ENCODE results near the gene MBD3L5. TPM values are rescaled to one million over a fixed set of nuclear protein-coding genes. Genes with fewer than 3 reads are reported as not detected.
"Not testable (repeated sequence)": the region's sequence is repeated elsewhere in the genome, so short reads cannot be mapped to it uniquely, and the experiment has no call there.

MBD3L5 gene
- total and polyA plus RNA-seq, 12 donors: not detected

DNA sequence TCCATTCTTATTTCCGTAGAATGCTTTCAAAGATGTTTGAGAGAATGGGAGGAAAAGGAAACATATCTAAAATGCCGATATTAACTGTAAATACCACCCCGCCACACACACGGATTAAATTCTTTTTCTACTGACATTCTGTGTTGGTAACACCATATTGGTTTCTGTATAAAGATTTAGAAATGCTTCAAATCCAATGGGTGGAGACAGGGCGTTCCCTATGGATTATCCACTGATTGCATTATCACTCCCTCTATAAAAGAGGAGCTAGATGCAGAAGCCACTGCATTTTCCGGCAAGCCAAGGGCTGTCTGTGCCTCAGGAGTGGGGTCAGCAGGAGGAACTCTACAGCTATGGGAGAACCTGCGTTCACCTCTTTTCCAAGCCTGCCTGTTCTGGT lies 18.6 kb downstream of the MBD3L5 start, which contains the start of gene MBD3L2:
MBD3L2 (plus strand) TSS at position 301 of the 400 bp plus-strand sequence; CDS start at position 354, 53 bp downstream.
- H3K4me1 ChIP-seq (replicated peaks in 1 of 2); H3K27me3 ChIP-seq; H3K4me3 ChIP-seq; intact Hi-C loops (cut with DNase I); H3K27ac ChIP-seq; H3K36me3 ChIP-seq (replicated peaks in 1 of 2); H3K9me3 ChIP-seq (replicated peaks in 1 of 3); DNase-seq: not testable (repeated sequence)
- no CpG with 5 or more reads among the region's 7 CpGs for WGBS, 4 donors

DNA sequence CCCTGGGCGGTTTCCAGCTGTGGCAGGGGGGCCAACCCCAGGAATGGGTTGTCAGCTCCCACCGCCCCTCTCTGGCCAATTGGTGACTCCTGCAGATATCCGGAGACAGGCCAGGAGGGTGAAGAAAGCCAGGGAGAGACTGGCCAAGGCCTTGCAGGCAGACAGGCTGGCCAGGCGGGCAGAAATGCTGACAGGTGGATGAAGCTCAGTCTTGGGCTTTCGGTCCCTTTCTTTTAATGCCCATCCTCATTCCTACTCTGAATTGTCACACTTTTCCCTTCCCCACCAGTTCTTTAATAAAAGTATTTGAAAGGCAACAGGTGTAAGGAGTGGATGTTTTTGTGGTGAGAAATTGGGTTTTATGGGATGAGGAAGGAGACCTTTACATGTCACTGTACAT lies 21.0 kb downstream of the MBD3L5 start:
- H3K36me3 ChIP-seq (replicated peaks in 1 of 2); H3K4me3 ChIP-seq; H3K27ac ChIP-seq; H3K27me3 ChIP-seq; intact Hi-C loops (cut with DNase I); H3K4me1 ChIP-seq (replicated peaks in 1 of 2); H3K9me3 ChIP-seq (replicated peaks in 1 of 3): not testable (repeated sequence)
- WGBS, 4 donors: 85 to 89% methylated on average over 2 of the region's 5 CpGs; no CpG with 5 or more reads in 2 of the 4 donors
- peak in 1 of 7 donors; percentile 11 for DNase-seq

GRCh38 chr19:7052896-7053295 lies 22.5 kb downstream of the MBD3L5 start:
- H3K4me3 ChIP-seq; DNase-seq; intact Hi-C loops (cut with DNase I); H3K9me3 ChIP-seq (replicated peaks in 1 of 3); H3K36me3 ChIP-seq (replicated peaks in 1 of 2); H3K27ac ChIP-seq; H3K4me1 ChIP-seq (replicated peaks in 1 of 2); H3K27me3 ChIP-seq: not testable (repeated sequence)
- 93 to 96% (median 95%) methylated on average over 7 of the region's 7 CpGs for WGBS, 4 donors

GRCh38 chr19:7054635-7055368 lies 24.4 kb downstream of the MBD3L5 start:
- H3K36me3 ChIP-seq (replicated peaks in 1 of 2); H3K9me3 ChIP-seq (replicated peaks in 1 of 3); H3K4me3 ChIP-seq; DNase-seq; intact Hi-C loops (cut with DNase I); H3K27ac ChIP-seq; H3K27me3 ChIP-seq; H3K4me1 ChIP-seq (replicated peaks in 1 of 2): not testable (repeated sequence)
- WGBS, 4 donors: 94 to 99% (median 96%) methylated on average over 8 to 14 of the region's 14 CpGs

DNA sequence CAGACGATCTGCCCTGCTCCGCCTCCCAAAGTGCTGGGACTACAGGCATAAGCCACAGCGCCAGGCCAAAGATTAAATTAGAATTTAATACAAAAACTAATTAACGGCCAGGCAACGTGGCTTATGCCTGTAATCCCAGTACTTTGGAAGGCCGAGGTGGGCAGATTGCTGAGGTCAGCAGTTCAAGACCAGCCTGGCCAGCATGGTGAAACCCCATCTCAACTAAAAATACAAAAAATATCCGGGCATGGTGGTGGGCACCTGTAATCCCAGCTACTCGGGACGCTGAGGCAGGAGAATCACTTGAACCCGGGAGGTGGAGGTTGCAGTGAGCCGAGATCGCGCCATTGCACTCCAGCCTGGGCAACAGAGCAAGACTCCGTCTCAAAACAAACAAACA lies 25.3 kb downstream of the MBD3L5 start:
- WGBS, 4 donors: 92 to 94% (median 92%) methylated on average over 11 to 12 of the region's 14 CpGs
- H3K4me3 ChIP-seq; H3K4me1 ChIP-seq (replicated peaks in 1 of 2); H3K9me3 ChIP-seq (replicated peaks in 1 of 3); intact Hi-C loops (cut with DNase I); H3K27me3 ChIP-seq; DNase-seq; H3K36me3 ChIP-seq (replicated peaks in 1 of 2); H3K27ac ChIP-seq: not testable (repeated sequence)

DNA sequence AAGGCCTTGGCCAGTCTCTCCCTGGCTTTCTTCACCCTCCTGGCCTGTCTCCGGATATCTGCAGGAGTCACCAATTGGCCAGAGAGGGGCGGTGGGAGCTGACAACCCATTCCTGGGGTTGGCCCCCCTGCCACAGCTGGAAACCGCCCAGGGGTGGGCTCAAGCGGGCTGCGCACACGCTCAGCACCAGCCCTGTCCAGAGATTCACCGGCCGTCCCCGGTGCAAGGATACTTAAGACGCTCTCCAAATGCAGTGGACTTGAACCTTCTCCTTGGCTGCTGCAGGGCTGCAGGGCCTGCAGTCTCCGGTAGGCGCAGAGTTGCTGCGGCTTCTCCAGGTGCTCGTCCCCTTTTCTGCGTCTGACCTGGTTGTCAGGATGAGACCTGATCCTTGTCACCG lies 26.0 kb downstream of the MBD3L5 start:
- intact Hi-C loops (cut with DNase I); DNase-seq; H3K4me3 ChIP-seq; H3K36me3 ChIP-seq (replicated peaks in 1 of 2); H3K4me1 ChIP-seq (replicated peaks in 1 of 2); H3K9me3 ChIP-seq (replicated peaks in 1 of 3); H3K27me3 ChIP-seq; H3K27ac ChIP-seq: not testable (repeated sequence)
- 78 to 80% methylated on average over 8 of the region's 16 CpGs; no CpG with 5 or more reads in 2 of the 4 donors for WGBS, 4 donors

- H3K27ac ChIP-seq; H3K36me3 ChIP-seq (replicated peaks in 1 of 2); H3K27me3 ChIP-seq; H3K4me1 ChIP-seq (replicated peaks in 1 of 2); intact Hi-C loops (cut with DNase I); H3K9me3 ChIP-seq (replicated peaks in 1 of 3); H3K4me3 ChIP-seq; DNase-seq: not testable (repeated sequence)
- no CpG with 5 or more reads among the region's 8 CpGs for WGBS, 4 donors
These were observed 28.2 kb downstream of the MBD3L5 start, which contains the start of gene MBD3L3 for GRCh38 chr19:7058576-7058975. MBD3L3 (minus strand) TSS chr19:7058676; CDS start chr19:7058605, 71 bp downstream.

DNA sequence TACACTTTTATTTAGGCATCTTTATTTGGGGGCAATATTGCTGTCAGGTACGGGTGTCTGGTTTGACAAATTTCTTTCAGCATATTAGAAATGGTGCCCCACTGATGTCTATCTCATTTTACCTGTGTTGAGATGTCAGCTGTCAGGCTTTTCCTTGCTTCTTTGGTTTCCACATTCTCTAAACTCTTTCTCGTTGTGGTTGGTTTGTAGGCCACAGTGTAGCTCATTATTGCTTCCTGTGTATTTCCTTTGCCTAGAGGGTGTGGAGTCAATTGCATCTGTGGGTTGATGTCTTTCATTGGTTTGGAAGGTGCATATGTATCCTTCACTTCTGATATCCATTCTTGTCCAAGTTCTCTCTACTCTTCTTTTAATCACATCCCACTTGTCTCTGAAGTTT lies 29.6 kb downstream of the MBD3L5 start:
- intact Hi-C loops (cut with DNase I); H3K4me1 ChIP-seq (replicated peaks in 1 of 2): not testable (repeated sequence)

More for the DNA sequence above, 29.6 kb downstream of the MBD3L5 start:
- not testable (repeated sequence) for H3K27me3 ChIP-seq; H3K9me3 ChIP-seq (replicated peaks in 1 of 3); H3K4me3 ChIP-seq; H3K27ac ChIP-seq; DNase-seq; H3K36me3 ChIP-seq (replicated peaks in 1 of 2)
- WGBS, 4 donors: 44 to 64% (median 53%) methylated on average over 1 to 2 of the region's 2 CpGs
